ENCODE data around the gene BMPR1A.

DNA sequence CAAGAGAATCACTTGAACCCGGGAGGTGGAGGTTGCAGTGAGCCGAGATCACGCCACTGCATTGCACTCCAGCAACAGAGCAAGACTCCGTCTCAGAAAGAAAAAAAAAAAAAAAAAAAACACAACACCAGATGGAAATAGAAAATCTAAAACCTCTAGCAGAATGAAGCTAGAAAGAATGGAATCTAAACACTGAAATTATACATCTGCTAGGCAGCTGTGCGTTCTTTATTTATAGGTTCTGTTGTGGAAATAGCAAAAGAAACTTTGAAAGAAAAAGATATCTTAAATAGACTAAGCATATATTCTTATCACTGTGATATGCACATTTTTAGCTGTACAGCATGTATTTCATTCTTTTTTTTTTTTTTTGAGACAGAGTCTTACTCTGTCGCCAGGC is 17.1 kb downstream of the BMPR1A start:
- TF ChIP-seq EP300 (IDR thresholded peaks at IDR 0.05), result no peak
- no peak for TF ChIP-seq CTCF (IDR thresholded peaks at IDR 0.05)
- no peak for TF ChIP-seq POLR2A (IDR thresholded peaks at IDR 0.05)

All from suprapubic skin (tissue), 3 donors.